GM06990 (cell line): ENCODE data around the gene KCNH6.

ENCODE experiments used
- DNase-seq: peaks from one replicate; pipeline ENCODE4 v3.0.0-alpha.2; 2011; ENCODE audit not compliant: insufficient read length; ENCODE audit errors: extremely low read depth
- H3K27me3 ChIP-seq: replicated peaks from 2 replicates; pipeline ENCODE4 v1.6.0; 2011; ENCODE audit warnings: low read length; ENCODE audit not compliant: control insufficient read depth, insufficient read depth
- H3K36me3 ChIP-seq: 2 replicates; pipeline ENCODE4 v1.5.1; 2011; ENCODE audit warnings: low read length; ENCODE audit not compliant: control insufficient read depth, insufficient read depth
- H3K4me3 ChIP-seq: replicated peaks from 2 replicates; pipeline ENCODE4 v1.5.1; 2011; ENCODE audit warnings: low read depth, mild to moderate bottlenecking, control low read depth, low read length
- CTCF ChIP-seq: IDR thresholded peaks from 2 replicates; pipeline ENCODE4 v1.5.1; 2011; ENCODE audit warnings: low read length, control low read depth, mild to moderate bottlenecking, inconsistent platforms; ENCODE audit not compliant: insufficient read depth, poor library complexity, severe bottlenecking

The KCNH6 gene

GRCh38 chr17:63490329-63490728, 32.8 kb upstream of the KCNH6 start:
- TF ChIP-seq CTCF, result no peak
- no peak for DNase-seq
- H3K4me3 ChIP-seq, result no peak overlapping the region
- H3K27me3 ChIP-seq, result no peaks in the 10 kb centered on the region; the same call in 1 of the 2 replicates
- no peaks in the 10 kb centered on the region for H3K36me3 ChIP-seq

- no peak overlapping the region for H3K4me3 ChIP-seq
- H3K36me3 ChIP-seq, result no peaks in the 10 kb centered on the region
- TF ChIP-seq CTCF, result no peak
- H3K27me3 ChIP-seq, result no peaks in the 10 kb centered on the region; the same call in 1 of the 2 replicates
- no peak for DNase-seq
These were observed 32.2 kb upstream of the KCNH6 start for GRCh38 chr17:63490858-63491400.

GRCh38 chr17:63491413-63491812, 31.7 kb upstream of the KCNH6 start:
- H3K27me3 ChIP-seq, result no peaks in the 10 kb centered on the region; the same call in 1 of the 2 replicates
- no peak for DNase-seq
- no peak overlapping the region for H3K4me3 ChIP-seq
- TF ChIP-seq CTCF, result no peak
- no peaks in the 10 kb centered on the region for H3K36me3 ChIP-seq

GRCh38 chr17:63491977-63492618, 31.1 kb upstream of the KCNH6 start:
- TF ChIP-seq CTCF, result no peak
- Histone ChIP-seq H3K36me3 (no peaks in the 10 kb centered on the region), H3K4me3 (no peak overlapping the region), H3K27me3 (no peaks in the 10 kb centered on the region; the same call in 1 of the 2 replicates)
- no peak for DNase-seq

- H3K4me3 ChIP-seq, result no peak overlapping the region
- no peaks in the 10 kb centered on the region; the same call in 1 of the 2 replicates for H3K27me3 ChIP-seq
- no peak for DNase-seq
- H3K36me3 ChIP-seq, result no peaks in the 10 kb centered on the region
- no peak for TF ChIP-seq CTCF
These were observed 30.2 kb upstream of the KCNH6 start for GRCh38 chr17:63492940-63493339.

GRCh38 chr17:63493411-63493810, 29.7 kb upstream of the KCNH6 start:
- no peaks in the 10 kb centered on the region for H3K36me3 ChIP-seq
- no peak for DNase-seq
- no peak overlapping the region for H3K4me3 ChIP-seq
- H3K27me3 ChIP-seq, result no peaks in the 10 kb centered on the region; the same call in 1 of the 2 replicates
- no peak for TF ChIP-seq CTCF
